ENCODE measurements around the gene PHF20.

- no peak for TF ChIP-seq CTCF (IDR thresholded peaks at IDR 0.05; ENCODE audit: insufficient read depth, low read depth, low read length)
- no peak for TF ChIP-seq EZH2 (IDR thresholded peaks at IDR 0.05; ENCODE audit: insufficient read depth, low read length)
Measured at GRCh38 chr20:35947907-35948306, 176.1 kb downstream of the PHF20 start.

All from astrocyte (in vitro differentiated cells and primary cell).